Activated CD8-positive, alpha-beta memory T cell treated with anti-CD3 and anti-CD28 coated beads, Interleukin-2, amount 50 U/mL, for 1 hour (primary cell): ENCODE results near the gene TRMT2B.
A peak's percentile ranks its signal among the peaks of the same experiment; 100 is the strongest.
"Not testable (repeated sequence)": the region's sequence is repeated elsewhere in the genome, so short reads cannot be mapped to it uniquely, and the experiment has no call there.

Experiments
- DNase-seq: peaks from one replicate; pipeline ENCODE4 v3.0.0-alpha.2; 2020; ENCODE audit errors: extremely low read depth

TRMT2B gene, protein sequence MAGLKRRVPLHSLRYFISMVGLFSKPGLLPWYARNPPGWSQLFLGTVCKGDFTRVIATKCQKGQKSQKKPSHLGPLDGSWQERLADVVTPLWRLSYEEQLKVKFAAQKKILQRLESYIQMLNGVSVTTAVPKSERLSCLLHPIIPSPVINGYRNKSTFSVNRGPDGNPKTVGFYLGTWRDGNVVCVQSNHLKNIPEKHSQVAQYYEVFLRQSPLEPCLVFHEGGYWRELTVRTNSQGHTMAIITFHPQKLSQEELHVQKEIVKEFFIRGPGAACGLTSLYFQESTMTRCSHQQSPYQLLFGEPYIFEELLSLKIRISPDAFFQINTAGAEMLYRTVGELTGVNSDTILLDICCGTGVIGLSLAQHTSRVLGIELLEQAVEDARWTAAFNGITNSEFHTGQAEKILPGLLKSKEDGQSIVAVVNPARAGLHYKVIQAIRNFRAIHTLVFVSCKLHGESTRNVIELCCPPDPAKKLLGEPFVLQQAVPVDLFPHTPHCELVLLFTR

DNA sequence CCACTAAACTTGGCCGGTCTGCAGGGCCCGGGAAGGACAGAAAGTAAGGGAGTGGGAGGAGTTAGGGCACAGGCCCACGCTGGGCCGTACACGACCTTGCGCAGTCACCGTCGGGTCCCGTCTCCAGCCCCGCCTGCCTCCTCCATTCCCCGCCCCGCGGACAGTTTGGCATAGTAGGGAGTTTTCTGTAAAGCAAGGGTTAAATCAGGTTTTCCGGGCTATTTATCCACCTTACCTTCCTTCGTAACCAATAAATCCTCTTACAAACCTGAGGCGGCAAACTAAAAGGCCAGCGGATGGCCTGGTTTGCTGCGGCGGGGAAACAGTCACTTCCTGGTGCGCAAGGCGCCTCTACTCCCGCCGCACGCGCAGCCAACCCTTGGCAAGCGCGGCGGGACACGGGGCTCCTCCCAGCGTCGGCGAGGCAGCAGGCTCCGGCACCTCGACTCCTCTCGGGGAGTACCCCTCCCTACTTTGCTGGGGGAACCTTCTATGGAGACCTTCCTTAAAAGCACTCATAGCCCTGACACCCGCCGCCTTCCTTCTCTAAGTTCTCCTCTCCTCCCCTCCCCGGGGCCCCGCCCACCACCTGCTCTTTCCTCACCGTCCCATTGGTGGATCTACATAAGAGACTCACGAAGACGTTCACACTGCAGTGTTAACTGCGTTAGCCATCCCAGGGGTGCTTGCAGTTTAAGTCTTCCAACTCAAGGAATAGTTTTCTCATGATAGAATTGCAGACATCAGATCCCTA is at the start of gene TRMT2B:
Gene TRMT2B, minus strand, starts transcription at position 563 of the 754 bp plus-strand sequence. CDS start 9,822 bp downstream, outside the sequence.
- DNase-seq, result peak; percentile 40

DNA sequence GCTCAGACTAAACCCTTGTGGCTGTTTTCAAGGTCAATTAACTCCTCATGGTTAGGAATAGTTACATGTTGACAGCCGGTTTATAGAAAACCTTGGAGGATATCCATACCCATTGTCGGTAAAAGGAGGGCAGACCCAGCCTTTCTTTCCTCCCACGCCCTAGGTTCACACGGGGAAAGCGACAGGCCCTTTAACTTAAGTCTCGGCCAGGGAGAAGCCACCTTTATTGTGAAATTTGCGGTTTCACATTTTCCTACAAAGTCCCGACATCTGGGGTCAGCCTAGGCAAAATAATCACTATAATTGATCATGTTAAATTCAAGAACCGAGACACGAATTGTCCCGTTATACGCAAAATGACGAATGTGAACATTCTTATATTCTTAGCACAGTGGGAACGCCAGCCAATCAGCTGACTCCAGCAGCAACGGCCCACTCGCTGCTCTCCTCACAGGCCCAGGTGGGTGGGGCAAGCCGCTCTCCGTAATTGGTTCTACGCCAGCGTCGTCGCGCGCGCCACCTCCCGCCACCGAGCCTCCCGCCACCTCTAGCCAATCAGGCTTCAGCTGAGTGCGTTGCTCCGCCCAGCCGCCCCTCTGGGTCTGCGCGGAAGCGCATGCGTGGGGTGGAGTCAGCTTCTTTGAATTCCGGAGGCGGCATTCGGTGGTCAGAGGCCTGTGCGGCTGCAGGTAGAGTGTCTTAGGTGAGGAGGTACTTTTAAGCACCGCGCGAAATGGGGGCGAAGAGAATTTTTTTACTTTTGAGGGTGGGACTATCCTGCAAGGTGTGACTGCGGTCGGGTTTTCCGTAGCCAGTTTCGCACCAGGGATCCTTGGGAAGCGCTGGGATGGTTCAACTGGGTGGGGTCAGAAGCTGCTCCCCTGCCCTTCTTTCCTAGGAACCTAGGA is 45.9 kb upstream of the TRMT2B start, which contains the start of gene CENPI:
Gene CENPI, plus strand, starts transcription at position 659 of the 908 bp plus-strand sequence. CDS start 2,867 bp downstream, outside the sequence.
- peak; percentile 76 for DNase-seq

DNA sequence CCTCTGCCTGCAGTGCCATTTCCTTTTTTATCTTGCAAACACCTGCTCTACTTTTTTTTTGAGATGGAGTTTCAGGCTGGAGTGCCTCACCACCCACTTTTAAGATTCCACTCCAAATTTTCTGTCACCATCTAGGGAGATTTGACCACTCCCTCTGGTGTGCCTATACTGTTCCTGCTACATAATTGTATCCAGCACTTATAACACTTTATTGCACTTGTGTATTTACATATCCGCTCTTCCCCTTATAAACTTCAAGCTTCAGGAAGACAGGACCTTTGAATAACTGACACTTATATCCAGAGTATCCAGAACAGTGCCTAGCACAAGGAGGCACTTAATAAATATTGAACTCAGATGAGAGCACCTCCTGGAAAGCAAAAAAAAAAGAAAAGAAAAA is 39.9 kb upstream of the TRMT2B start:
- DNase-seq, result no peak

DNA sequence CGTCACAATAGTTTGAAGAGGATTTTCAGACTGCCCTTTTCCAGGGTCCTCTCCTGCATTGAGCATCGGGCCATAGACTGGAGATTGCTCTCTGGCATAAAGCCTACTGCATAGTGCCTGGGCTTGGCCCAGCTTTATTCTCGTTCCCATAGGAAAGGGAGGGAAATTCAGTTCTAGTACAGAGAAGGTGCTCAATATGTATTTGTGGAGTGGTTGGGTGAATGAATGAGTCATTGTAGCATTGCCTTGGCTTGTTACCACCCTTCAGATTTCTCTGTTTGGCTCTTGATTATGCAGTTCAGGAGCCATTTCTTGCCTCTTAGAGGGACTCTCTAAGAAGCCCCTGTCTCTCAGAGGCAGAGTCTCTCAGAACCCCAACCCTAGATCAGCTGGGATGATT is 29.3 kb upstream of the TRMT2B start:
- DNase-seq, result no peak

DNA sequence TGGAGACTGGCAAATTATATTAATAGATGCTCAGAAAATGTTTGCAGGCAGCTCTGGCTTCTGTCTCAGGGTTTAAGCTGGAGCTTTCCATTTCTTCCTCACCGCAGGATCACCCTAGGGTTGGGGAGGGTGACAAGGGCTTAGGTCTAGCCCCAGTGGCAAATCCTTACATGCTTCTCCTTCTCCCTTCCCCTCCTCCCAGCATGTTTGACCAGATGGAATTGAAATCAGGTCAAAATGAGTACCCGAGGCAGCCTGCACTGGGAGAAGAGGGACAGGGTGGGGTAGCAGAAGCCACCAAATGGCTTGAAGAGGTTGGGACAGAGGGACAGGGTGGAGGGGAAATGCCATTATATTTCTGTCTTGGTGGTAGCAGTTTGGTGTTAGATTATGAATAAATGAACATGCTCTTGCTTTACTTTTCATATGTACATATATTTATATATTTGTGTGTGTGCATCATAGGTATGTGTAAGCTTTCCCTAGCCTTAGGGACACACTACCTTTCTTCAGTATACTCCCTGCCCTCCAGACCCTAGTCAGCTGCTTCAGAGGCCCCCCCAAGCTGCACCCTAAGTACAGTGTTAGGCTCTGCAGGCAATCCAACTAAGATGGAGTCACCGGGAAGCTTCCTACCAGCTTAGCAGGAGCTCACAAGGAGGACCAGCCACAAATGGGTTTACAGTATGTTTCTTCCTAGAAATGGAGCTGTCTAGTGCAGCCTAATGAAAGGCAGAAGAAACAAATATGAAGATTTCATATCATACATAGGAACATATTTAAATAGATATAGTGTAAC is 28.6 kb upstream of the TRMT2B start:
- DNase-seq, result no peak

DNA sequence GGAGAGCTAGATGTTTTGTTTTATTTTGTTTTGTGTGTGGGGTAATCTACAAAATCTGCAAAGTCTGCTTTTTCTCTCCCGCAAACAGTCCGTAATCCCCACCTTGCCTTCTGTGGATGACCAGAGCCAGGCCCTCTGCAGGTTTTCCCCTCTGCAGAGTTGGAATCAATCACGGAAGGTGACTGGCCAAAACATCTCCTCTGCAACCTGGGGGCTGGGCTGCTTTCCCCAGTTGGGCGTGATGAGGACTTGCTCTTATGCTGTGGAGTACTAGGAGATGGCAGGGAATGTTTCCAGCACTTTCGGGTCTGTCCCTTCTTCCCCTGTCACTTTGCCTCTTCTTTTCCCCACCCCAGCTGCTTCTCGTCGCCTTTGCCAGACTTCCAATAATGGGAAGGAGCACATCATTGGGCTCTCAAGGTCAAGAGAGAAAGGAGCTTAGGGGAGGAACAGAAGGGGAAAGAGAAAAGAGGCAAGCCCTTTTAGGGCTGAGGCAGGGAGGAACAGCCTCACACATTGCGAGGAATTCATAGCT is 27.9 kb upstream of the TRMT2B start:
- no peak for DNase-seq

DNA sequence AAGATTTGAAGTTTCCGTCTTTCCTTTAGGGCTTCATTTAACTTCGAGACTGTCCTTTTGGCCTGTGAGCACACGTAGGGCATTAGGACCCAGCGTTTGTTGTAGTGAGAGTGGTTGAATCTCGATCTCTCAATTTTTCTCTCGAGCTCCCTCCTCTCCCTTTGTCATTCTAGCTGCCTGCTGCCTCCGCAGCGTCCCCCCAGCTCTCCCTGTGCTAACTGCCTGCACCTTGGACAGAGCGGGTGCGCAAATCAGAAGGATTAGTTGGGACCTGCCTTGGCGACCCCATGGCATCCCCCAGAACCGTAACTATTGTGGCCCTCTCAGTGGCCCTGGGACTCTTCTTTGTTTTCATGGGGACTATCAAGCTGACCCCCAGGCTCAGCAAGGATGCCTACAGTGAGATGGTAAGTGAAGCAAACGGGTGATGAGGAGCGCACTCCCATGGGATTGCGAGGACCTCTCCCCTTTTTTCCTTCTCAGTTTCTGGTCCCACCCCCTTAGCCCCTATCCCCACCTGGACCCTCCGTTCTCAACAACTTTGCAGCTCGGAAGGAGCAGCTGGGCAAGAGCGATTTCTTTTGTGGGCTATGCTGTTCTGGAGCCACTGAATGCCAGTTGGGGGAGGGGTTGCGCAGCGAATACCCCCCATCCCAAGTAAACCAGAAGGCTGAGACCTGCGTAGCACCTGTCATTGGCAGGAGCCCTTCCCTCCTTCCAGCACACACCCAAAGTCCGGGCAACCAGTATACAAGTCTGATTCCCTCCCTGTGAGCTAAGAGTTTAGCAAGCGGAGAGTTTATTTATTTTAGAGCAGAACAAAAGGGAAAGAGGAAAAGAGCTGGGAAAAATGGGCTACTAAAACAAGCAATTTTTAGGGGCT is 27.0 kb upstream of the TRMT2B start, which contains the start of gene TMEM35A:
Gene TMEM35A, plus strand, starts transcription at position 164 of the 883 bp plus-strand sequence. Its CDS starts 124 bp downstream, at position 288.
- no peak for DNase-seq

- DNase-seq, result no peak
Observed at GRCh38 chrX:101071582-101071981, 19.7 kb upstream of the TRMT2B start.

DNA sequence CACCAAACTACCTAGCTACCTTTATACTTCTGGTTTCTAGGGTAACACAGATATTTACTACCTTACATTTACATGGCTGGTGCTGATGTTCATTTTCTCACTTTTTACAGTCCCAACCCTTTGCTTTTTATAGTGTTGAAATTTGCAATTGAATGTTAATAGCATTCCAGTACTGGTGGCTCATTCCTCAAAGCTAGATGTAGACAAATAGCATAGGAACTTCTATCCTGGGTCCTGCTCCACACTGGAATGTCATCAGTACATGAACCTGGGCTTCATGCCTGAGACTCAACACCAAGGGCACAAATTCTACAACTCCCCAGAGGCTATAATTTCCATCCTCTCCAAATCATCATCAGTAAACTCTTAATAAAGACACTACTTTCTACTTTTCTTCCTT is 10.3 kb upstream of the TRMT2B start:
- DNase-seq, result no peak

DNA sequence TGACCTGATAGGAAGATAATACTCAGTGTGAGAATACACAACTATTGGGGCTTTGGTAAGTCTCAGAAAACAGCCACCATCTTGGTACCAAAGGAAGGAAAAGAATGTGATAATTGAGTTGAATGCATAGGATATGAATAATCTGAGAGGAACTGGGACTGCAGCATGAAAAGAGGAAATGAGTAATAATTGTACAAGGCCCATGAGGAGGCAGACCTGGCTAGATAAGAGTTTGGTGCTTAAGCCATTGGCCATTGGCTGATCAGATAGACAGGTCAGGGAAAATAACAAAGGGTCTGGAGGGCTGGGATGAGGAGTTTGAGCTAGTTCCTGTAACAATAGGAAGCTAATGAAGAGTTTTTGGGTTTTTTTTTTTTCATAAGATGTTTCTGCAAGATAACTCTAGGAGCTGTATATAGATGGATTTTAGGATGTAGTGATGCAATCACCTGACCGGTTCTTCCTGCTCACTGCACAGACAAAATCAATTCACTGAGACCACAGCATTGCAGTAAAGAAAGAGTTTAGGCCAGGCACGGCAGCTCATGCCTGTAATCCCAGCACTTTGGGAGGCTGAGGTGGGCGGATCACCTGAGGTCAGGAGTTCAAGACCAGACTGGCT is 5.3 kb upstream of the TRMT2B start:
- no peak for DNase-seq

DNA sequence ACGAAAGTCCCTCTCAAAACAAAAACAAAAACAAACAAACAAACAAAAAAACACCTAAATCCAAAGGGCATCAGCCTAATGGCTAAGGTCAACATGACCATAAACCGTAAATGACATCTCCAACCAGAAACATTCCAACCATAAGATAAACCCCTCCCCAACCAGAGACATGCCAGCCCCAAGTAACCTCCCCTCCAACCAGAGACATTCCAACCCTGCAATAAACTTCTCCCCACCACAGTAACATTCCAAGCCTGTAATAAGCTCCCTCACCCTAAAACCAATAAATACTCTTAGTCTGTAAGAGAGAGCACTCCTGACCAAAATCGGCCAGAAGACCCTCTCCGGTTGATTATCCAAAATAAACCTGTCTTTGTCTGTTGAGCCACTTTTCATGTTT is 4.6 kb upstream of the TRMT2B start:
- not testable (repeated sequence) for DNase-seq

- DNase-seq, result no peak
Observed at GRCh38 chrX:101051153-101051548, 760 bp downstream of the TRMT2B start.

- DNase-seq, result no peak
Observed at GRCh38 chrX:101040197-101040596, 11.7 kb downstream of the TRMT2B start.

DNA sequence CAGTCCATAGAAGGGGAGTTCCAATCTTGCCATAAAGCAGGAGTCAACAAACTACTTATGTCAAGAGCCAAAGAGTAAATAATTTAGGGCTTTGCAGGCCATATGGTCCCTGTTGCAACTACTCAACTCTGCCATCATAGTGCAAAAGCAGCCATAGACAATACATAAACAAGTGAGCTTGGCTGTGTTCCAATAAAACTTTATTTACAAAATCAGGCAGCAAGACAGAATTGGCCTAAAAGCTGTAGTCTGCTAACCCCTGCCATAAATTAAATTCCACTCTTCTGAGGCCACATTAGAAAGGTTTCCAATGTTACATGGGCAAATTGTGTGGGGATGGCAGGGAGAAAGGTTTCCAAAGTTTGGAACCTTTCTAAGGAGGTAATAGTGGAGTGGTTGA is 14.7 kb downstream of the TRMT2B start:
- DNase-seq, result no peak

GRCh38 chrX:101029665-101030064 is 22.2 kb downstream of the TRMT2B start:
- no peak for DNase-seq

GRCh38 chrX:101028562-101028961 is 23.3 kb downstream of the TRMT2B start:
- DNase-seq, result no peak

DNA sequence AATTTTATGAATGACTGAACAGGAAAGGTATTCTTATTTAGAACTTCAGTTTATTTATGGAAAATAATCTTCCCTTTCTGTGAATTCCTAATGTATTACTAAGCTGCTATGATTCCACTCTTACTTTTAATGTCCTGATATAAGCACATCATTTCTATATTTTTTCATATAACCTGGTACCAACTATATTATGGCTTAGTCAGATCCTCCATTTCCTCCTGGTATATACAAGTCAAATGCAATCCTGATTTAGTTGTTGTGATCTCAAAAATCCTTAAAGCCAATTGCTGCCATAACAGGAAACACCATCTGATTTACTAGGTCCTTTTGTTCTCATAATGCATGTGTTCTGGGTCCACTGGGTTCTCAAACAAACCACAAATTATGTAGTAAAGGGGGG is 26.8 kb downstream of the TRMT2B start:
- no peak for DNase-seq

DNA sequence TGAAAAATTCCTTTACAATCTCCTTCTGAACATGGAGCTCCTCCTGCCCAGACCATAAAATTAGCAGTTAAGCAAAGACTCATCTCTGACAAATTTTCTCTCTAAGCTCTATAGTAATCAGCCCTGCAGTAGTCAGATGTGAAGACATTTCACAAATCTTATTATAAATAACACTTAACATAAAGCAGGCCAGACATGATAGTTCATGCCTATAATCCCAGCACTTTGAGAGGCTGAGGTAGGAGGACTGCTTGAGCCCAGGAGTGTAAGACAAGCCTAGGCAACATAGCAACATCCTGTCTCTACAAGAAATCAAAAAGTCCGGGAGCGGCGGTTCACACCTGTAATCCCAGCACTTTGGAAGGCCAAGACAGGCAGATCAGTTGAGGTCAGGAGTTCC is 29.9 kb downstream of the TRMT2B start:
- DNase-seq, result no peak

- not testable (repeated sequence) for DNase-seq
Observed at GRCh38 chrX:101012031-101012430, 39.9 kb downstream of the TRMT2B start.
